Endodermal cell (in vitro differentiated cells): ENCODE results near the gene TANC2. TPM values are rescaled to one million over a fixed set of nuclear protein-coding genes. Genes with fewer than 3 reads are reported as not detected.

Experiments
- DNase-seq: peaks from one replicate; pipeline ENCODE4 v3.0.0-alpha.2; 2017
- H3K27ac ChIP-seq: 2 replicates; pipeline ENCODE4 v1.5.1; 2013; ENCODE audit warnings: mild to moderate bottlenecking, low read depth, low read length, moderate library complexity
- H3K27me3 ChIP-seq: 2 replicates; pipeline ENCODE4 v1.6.1; 2013; ENCODE audit warnings: mild to moderate bottlenecking, low read length, moderate library complexity; ENCODE audit not compliant: insufficient read depth, control insufficient read depth, poor library complexity, severe bottlenecking
- H3K36me3 ChIP-seq: 2 replicates; pipeline ENCODE4 v1.7.0; 2013; ENCODE audit warnings: mild to moderate bottlenecking, low read length, moderate library complexity; ENCODE audit not compliant: control insufficient read depth, insufficient read depth
- H3K4me1 ChIP-seq: one replicate; pipeline ENCODE4 v1.7.0; 2013; ENCODE audit warnings: low read length; ENCODE audit not compliant: control insufficient read depth, insufficient read depth
- H3K4me3 ChIP-seq: 2 replicates; pipeline ENCODE4 v1.5.1; 2013; ENCODE audit warnings: mild to moderate bottlenecking, low read length, moderate library complexity
- H3K9ac ChIP-seq: 2 replicates; pipeline ENCODE4 v1.6.1; 2013; ENCODE audit warnings: mild to moderate bottlenecking, low read length, moderate library complexity; ENCODE audit not compliant: poor library complexity, severe bottlenecking; ENCODE audit errors: extremely low read depth
- H3K9me3 ChIP-seq: 2 replicates; pipeline ENCODE4 v1.6.1; 2013; ENCODE audit warnings: mild to moderate bottlenecking, low read length, moderate library complexity; ENCODE audit not compliant: control insufficient read depth
- H3K27ac Mint-ChIP-seq: 2 replicates; pipeline ENCODE4 v1.8.0; 2020; ENCODE audit warnings: mixed read lengths
- H3K27me3 Mint-ChIP-seq: 2 replicates; pipeline ENCODE4 v1.8.0; 2021; ENCODE audit warnings: mild to moderate bottlenecking, mixed read lengths; ENCODE audit not compliant: insufficient read depth
- H3K36me3 Mint-ChIP-seq: 2 replicates; pipeline ENCODE4 v1.8.0; 2020; ENCODE audit warnings: low read depth, mixed read lengths
- H3K4me1 Mint-ChIP-seq: 2 replicates; pipeline ENCODE4 v1.8.0; 2020; ENCODE audit warnings: mixed read lengths
- H3K4me3 Mint-ChIP-seq: 2 replicates; pipeline ENCODE4 v1.8.0; 2020; ENCODE audit warnings: mild to moderate bottlenecking, moderate library complexity, mixed read lengths
- H3K9me3 Mint-ChIP-seq: 2 replicates; pipeline ENCODE4 v1.8.0; 2020; ENCODE audit warnings: mild to moderate bottlenecking, mixed read lengths
- WGBS, 2 experiments: methylation state at CpG; one replicate each; pipeline versions ENCODE4 v1.1.5 to v1.1.7; 2013; ENCODE audit warnings: missing lambda C conversion rate in 2 of 2, mixed read lengths in 1 of 2; ENCODE audit not compliant: insufficient coverage in 1 of 2, insufficient read length in 1 of 2; 5-methylcytosine and 5-hydroxymethylcytosine counted together
- total RNA-seq, 2 donors: library from RNA; stranded (reverse); fragmentation: NEBNext Ultra II Directional in 1 of 2; extraction: Animal tissue kit (Norgen Biotek cat#: 25700) in 1 of 2; gene quantifications; 2 replicates in 1 of 2; 3 replicates in 1 of 2; pipeline ENCODE4 v1.2.1, GENCODE V29; 2021
- TF ChIP-seq, protein P1 (sequence below): fragments of 200-600 bp; sonication (generic); conservative IDR thresholded peaks from 2 replicates; pipeline ENCODE4 v1.5.0; 2021; ENCODE audit warnings: antibody characterized with exemption, mild to moderate bottlenecking

Gene TANC2
- total RNA-seq, 2 donors from 2014 or later = 16.7 to 22.9 TPM

- no peaks in the 10 kb centered on the region for H3K27me3 Mint-ChIP-seq
- H3K36me3 ChIP-seq = no peaks in the 10 kb centered on the region
- H3K27me3 ChIP-seq = no peaks in the 10 kb centered on the region
- H3K4me3 Mint-ChIP-seq = no peak overlapping the region
- H3K9ac ChIP-seq = no peak overlapping the region
- peak; percentile 84 for DNase-seq
- H3K27ac ChIP-seq = no peak overlapping the region
- H3K9me3 ChIP-seq = peaks cover 9% of the 10 kb centered on the region
- H3K9me3 Mint-ChIP-seq = peaks cover 14% of the 10 kb centered on the region
- H3K4me3 ChIP-seq = no peak overlapping the region
- H3K36me3 Mint-ChIP-seq = peaks cover 2% of the 10 kb centered on the region
- no peaks in the 10 kb centered on the region for H3K4me1 Mint-ChIP-seq
- TF ChIP-seq, protein P1, sequence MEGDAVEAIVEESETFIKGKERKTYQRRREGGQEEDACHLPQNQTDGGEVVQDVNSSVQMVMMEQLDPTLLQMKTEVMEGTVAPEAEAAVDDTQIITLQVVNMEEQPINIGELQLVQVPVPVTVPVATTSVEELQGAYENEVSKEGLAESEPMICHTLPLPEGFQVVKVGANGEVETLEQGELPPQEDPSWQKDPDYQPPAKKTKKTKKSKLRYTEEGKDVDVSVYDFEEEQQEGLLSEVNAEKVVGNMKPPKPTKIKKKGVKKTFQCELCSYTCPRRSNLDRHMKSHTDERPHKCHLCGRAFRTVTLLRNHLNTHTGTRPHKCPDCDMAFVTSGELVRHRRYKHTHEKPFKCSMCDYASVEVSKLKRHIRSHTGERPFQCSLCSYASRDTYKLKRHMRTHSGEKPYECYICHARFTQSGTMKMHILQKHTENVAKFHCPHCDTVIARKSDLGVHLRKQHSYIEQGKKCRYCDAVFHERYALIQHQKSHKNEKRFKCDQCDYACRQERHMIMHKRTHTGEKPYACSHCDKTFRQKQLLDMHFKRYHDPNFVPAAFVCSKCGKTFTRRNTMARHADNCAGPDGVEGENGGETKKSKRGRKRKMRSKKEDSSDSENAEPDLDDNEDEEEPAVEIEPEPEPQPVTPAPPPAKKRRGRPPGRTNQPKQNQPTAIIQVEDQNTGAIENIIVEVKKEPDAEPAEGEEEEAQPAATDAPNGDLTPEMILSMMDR = peak; percentile 73
- no peaks in the 10 kb centered on the region for H3K4me1 ChIP-seq
- WGBS, 2 experiments = 92 to 95% methylated on average over 5 to 7 of the region's 7 CpGs
- no peak overlapping the region for H3K27ac Mint-ChIP-seq
These were observed 21.1 kb downstream of the TANC2 start for GRCh38 chr17:62987136-62987535.

- no peak overlapping the region for H3K27ac Mint-ChIP-seq
- no peaks in the 10 kb centered on the region for H3K4me1 ChIP-seq
- no peaks in the 10 kb centered on the region for H3K27me3 ChIP-seq
- 98% methylated on average over 4 of the region's 5 CpGs; no CpG with 5 or more reads in 1 of the 2 experiments for WGBS, 2 experiments
- no peak overlapping the region for H3K9ac ChIP-seq
- H3K9me3 Mint-ChIP-seq = peaks cover 8% of the 10 kb centered on the region
- no peaks in the 10 kb centered on the region for H3K36me3 ChIP-seq
- no peak overlapping the region for H3K27ac ChIP-seq
- H3K36me3 Mint-ChIP-seq = no peaks in the 10 kb centered on the region
- H3K9me3 ChIP-seq = no peaks in the 10 kb centered on the region
- H3K27me3 Mint-ChIP-seq = no peaks in the 10 kb centered on the region
- H3K4me3 Mint-ChIP-seq = no peak overlapping the region
- H3K4me1 Mint-ChIP-seq = no peaks in the 10 kb centered on the region
- H3K4me3 ChIP-seq = no peak overlapping the region
- TF ChIP-seq, protein P1 = no peak
- no peak for DNase-seq
These were observed 23.5 kb downstream of the TANC2 start for GRCh38 chr17:62989501-62989900.

GRCh38 chr17:62994931-62995330 lies 28.9 kb downstream of the TANC2 start:
- H3K27me3 ChIP-seq = no peaks in the 10 kb centered on the region
- H3K27me3 Mint-ChIP-seq = no peaks in the 10 kb centered on the region
- WGBS, 2 experiments = 69 to 92% methylated on average over 3 to 4 of the region's 4 CpGs
- H3K4me3 Mint-ChIP-seq = no peak overlapping the region
- no peaks in the 10 kb centered on the region for H3K4me1 ChIP-seq
- TF ChIP-seq, protein P1 = no peak
- H3K9me3 Mint-ChIP-seq = no peaks in the 10 kb centered on the region
- no peaks in the 10 kb centered on the region for H3K36me3 ChIP-seq
- H3K27ac ChIP-seq = no peak overlapping the region
- no peak for DNase-seq
- H3K4me3 ChIP-seq = no peak overlapping the region
- H3K4me1 Mint-ChIP-seq = no peaks in the 10 kb centered on the region
- no peak overlapping the region for H3K27ac Mint-ChIP-seq
- H3K9ac ChIP-seq = no peak overlapping the region
- H3K36me3 Mint-ChIP-seq = no peaks in the 10 kb centered on the region
- no peaks in the 10 kb centered on the region for H3K9me3 ChIP-seq
